ENCODE measurements around the gene ST8SIA6.
"Not testable (repeated sequence)": the region's sequence is repeated elsewhere in the genome, so short reads cannot be mapped to it uniquely, and the experiment has no call there.

Gene ST8SIA6

DNA sequence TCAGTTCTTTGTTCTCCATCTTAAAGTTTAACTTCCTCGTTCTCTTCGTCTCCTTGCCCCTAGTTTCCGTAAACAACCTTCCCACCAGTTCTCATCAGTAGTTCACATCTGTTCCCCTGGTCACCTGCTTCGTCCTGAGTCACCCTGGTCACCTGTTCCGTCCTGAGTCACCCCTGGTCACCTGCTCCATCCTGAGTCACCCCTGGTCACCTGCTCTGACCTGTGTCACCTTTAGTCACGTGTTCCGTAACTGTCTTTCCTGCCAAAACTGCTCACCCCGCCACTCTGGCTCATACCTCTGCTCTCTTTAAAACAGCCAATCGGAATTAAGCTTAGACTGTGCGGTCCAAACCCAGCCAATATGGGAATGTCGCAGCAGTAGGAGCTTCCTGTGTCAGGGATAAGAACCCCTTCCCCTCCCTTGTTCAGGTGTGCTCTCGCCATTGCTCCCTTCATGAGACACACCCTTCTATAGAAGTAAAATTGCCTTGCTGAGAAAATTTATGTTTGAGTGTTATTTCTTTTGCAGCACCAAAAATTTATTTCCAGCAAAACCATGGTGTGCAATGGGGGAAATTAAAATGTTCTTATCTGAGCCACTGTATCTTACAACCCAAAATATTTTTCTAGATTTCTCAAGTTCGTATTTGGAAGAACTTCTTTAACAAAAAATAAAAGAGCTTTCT is 114.1 kb downstream of the ST8SIA6 start:
- no peak for DNase-seq

DNA sequence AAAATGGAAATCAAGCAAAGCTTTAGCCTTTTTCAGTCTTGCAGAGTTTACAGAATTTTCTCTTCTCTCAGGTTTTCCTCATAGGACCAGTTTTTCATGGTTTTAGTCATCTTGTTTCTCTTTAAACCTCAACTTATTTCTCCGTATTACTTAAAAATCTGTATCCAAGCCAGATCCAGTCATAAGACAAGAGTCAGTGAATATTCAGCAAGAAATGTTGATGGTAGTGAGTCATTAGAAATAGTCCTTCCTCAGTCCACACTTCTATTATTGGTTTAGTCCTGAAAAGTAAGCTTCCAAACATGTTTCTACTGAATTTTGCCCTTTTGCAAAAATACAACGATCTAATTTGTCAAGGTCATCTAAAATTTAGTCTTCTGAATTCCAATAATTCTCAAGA is 119.3 kb downstream of the ST8SIA6 start:
- no peak for DNase-seq

DNA sequence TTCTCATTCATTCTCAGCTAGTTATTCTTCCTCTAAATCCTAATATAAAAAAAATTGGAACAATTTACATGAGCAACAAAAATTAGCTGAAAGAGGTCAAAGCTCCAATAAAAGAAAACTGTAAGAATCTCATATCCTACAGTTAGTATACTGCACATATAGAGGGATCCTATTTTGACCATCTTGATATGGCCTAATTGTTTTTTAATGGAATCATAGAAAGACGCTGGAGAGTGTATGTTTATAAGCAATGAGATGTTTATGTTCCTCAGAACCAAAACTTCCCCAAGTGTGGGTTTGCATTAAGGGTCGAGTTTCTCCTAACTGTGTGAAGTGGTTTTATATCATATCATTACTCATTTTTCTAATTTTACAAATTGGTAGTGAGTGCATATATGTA is 123.9 kb downstream of the ST8SIA6 start:
- DNase-seq, result no peak

DNA sequence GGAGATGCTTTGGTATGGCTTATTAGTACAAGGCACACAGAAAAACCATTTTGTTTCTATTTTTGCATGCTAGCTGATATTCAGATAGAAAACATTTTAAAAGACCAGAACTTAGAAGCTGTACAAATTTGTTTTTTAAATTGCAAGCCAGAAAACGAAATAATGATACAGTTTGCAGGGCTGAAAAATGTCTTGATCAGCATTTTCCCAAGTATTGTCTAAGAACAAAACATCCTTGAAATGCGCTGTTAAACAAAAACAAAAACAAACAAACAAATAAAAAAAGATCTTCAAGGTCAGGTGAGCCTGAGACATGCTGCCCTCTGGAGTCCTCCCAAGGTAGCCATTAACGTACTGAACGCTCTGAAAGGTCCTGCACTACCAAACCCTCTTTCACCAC is 128.0 kb downstream of the ST8SIA6 start:
- no peak for DNase-seq

DNA sequence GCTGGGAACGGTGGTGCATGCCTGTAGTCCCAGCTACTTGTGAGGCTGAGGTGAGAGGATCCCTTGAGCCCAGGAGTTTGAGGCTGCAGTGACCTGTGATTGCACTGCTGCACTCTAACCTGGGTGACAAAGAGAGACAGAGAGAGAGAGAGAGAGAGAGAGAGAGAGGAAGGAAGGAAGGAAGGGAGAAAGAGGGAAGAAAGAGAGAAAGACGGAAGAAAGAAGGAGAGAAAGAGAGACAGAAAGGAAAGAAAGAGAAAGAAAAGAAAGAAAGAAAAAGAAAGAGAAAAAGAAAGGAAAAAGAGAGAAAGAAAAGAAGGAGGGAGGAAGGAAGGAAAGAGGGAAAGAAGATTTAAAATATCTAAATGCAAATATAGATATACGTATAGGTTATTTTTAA is 132.4 kb downstream of the ST8SIA6 start:
- DNase-seq, result not testable (repeated sequence)

DNA sequence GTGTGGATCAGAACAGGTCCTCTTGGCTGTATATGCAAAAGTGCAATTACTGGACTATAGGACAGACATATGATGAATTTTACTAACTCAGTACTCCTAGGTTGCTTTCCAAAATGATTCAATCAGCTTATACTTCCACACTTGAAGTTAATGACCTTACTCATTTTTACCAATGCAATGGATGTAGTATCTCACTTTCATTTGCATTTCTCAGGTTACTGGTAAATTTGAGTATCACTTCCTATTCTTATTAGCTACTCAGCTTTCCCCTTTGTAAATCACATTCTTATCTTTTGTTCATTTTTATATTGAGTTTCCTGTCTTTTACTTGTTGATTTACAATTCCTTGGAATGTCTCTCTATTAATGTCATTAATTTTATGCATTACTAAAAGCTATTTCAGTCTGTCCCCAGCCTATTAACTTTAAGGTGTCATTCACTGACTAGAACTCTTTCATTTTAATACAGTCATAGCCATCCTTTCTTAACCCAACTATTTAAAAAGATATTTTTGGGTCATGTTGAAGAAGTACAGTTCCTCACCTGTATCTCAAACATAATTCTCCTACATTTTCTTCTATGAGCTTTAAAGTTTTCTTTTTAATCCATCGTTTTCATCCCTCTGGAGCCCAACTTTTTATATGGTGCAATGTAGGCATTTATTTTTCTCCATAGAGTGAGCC is 137.8 kb downstream of the ST8SIA6 start:
- no peak for DNase-seq

DNA sequence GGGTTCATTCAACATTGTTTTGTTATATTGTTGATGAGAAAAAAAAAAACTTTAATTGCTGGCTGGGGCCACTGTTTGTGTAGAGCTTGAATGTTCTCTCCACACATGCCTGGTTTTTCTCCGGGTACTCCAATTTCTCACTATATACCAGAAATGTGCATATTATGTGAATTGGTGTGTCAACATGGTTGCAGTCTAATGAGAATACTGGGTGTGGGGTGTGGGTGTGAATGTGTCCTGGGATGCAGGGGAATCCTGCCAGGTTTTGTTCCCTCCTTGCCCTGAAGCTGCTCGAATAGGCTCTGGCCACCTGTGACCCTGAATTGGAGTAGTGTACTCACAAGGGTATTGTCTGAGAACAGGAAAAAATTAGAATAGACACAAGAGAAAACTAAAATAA is 145.0 kb downstream of the ST8SIA6 start:
- DNase-seq, result no peak

DNA sequence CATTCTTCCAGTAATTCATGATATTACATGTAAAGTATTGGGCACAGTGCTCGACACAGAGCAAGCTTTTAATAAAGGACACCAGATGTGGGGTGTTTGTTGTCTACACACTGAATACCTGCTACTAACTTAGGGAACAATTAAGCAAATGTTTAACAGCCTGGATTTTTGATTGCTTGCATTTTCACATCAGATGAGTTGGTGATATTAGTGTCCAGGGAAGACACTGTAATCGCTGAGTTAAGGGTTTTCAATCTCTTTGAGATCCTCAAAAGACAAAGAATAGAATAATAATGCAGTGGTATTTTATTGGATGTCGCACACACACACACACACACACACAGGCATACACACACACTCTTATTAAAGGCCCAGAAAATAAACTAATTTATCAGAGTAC is 147.3 kb downstream of the ST8SIA6 start:
- no peak for DNase-seq

DNA sequence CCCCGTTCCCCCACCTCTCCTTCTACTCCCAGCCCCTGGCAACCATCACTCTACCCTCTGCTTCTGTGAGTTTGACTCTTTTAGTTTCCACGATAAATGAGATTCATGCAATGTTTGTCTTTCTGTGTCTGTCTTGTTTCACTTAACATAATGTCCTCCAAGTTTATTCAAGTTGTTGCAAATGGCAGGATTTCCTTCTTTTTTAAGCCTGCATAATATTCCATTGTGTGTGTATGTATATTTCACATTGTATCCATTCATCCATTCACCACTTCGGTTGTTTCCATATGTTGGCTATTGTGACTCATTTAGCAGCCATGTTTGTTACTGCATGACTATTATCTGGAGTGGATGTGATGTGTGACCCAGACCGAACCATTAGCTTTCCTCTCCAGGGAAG is 162.0 kb downstream of the ST8SIA6 start:
- no peak for DNase-seq

DNA sequence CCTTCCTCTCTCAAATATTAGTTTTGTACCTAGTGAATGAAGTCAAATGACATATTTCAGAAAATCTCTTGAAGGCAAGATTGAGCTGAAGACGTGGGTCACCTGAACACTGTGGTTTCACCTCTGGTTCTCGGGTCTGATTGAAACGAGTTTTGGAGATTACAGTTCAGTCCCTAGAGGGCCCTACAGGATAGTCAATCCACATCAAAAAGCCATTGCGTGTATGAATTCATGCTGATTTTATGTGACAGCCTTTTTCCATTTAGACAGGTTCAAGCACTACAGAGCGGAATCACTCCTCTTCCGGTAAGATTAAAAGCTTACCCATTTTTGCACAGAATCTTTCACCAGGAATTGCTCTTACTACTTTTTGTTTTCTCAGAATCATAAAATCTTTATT is 164.2 kb downstream of the ST8SIA6 start:
- DNase-seq, result no peak

DNA sequence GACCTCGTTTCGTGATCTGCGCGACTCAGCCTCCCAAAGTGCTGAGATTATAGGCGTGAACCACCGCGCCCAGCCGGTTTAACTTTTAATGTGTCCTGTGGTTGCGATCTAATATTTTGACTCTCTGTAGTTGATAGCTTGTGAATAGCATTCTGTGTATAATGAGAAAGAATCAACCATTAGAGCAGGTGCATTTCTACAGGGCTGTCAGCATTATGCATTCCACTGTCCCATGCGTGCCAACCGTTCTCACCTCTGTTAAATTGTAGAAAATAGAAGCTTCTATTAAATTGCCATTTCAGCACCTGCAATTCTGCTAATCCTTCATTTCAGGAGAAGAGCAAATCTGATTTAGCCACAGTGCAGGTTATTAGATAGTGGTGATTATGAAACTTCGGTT is 164.6 kb downstream of the ST8SIA6 start:
- no peak for DNase-seq

DNA sequence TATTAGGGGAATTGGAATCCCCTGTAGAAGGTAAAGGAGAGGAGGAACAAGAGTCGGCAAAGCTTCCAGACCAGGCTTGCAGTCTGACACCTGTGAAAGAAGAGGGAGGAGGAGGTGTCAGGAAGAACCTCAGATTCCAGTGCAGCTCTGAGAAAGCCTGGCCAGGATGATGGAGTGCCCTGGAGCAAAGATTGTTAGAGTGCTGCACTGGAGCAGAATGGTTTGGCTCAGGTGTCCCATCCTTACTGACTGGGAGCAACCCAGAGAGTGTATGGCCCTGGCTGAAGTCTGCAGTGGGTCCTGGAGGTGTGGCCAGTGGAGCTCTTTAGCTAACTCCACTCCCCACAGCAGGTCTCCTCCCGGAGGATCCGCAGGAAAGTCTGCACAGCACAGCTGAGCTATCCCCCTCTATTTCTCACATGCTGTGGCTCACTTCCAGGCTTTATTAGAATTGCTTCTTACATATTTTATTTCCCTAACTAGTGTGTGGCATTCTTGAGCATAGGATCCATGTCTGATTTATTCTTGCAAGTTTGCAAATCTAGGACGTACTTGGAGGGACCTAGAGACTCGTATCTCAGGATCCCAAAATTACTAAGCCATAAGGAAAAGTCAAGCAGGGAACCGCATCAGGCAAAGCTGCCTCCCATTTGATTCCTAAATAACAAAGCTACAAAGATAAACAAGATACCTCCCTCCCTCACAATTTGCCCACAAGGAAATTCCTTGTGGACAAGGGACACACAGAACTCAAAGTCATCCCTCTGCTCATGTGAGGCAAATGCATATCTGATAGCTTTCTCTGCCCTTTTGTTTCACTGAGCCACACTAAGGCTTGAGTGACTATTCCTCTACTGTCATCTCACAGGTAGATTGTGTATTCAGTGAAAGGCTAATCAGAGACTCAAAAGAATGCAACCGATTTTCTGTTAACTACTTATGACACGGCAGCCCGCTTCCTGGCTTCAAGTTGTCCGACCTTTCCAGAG is 167.5 kb downstream of the ST8SIA6 start:
- DNase-seq, result no peak

DNA sequence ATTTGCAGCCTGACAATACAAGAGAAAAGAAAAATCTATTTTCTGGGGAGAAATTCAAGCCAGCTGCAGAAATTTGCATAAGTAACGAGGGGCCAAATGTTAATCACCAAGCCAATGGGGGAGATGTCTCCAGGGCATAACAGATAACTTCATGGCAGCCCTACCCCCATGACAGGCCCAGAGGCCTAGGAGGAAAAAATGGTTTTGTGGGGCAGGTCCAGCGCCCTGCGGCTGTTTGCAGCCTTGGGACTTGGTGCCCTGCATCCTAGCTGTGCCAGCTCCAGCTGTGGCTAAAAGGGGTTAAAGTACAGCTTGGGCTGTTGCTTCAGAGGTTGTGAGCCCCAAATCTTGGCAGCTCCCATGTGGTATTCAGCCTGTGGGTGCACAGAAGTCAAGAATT is 172.1 kb downstream of the ST8SIA6 start:
- no peak for DNase-seq

DNA sequence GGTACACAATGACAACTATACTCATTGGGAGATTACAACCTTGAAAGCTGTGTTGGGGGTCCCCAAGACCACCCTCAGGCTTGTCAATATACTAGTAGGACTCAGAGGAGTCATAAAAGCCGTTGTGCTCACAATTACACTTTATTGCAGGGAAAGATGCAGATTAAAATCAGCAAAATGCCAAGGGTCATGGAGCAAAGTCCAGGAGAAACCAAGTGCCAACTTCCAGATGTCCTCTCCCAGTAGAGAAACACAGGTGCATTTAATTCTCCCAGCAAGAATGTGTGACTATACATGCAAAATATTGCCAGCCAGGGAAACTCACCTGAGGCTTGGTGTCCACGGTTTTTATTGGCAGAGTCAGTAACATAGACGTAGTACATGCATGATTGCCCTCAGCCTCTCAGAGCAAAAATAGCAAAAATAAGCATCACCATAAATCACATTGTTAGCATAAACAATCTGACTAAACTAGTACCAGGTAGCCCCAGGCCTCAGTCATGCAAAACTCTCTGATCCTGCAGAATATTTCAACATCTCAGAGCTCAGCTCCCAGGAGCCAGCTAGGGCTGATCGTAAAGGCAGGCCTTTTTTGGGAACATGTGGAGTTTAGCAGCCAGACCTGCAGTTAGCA is 175.7 kb downstream of the ST8SIA6 start:
- no peak for DNase-seq

DNA sequence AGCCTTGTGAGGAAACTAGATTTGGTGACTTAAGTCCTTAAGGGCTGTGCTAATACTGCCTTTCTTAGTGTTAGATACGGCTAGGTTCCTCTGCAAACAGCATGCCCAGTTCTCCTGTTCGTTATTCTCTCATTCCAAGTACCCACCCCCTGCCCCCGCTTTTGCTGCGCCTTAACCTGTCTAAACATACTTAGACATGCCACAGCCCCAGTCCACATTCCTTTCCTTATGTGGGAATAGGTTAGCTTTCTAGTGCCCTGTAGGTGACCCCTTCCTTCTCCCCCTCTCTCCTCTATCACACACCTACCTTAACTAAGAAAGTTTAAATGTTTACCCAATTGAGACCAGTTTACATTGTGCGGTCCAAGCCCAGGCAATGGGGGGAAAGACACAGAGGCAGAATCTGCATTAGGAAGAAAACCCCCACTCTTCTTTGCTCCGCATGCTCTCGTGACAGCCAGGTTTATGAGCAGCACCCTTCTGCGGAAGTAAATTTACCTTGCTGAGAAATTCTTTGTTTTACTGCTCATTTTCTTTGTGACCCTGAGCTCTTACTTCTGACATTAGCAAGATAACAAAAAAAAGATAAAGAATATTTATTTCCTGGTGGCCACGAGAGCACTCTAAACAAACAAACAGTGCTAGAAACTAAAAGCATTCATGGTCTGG is 177.5 kb downstream of the ST8SIA6 start:
- no peak for DNase-seq

DNA sequence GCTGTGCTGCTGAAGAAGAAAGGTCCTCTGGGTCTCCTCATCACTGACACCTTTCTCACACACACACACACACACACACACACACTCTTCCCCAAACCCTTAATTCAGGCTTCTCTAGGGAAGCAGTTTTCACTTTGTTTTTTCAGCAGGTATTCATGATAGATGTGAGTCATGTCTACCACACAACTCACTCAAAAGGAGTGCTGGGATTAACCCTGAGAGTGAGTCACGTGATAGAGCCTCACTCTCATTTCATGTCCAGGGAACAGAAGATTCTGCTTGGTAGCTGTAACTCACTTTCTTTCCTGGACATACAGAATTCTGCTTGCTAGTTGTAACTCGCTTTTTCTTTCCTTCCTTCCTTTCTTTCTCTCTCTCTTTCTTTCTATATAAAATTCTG is 181.0 kb downstream of the ST8SIA6 start:
- DNase-seq, result no peak

DNA sequence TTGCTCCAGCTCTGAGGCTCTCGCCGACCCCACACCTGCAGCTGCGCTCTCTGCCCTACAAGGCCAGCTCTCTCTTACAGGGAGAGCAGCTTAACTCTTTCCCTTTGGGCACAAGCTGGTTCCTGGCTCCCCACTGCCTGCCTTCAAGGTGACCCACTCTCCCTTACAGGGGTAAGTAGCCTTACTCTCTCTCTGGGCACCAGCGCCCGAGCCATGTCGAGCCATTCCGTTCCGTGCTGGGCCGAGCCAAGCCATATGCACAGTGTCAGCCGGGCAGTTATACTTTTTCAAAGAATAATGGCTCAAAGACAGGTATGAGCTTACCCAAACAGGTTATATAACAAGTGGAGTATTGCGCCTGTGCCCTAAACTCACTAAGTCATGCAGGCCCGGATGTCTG is 181.7 kb downstream of the ST8SIA6 start:
- DNase-seq, result no peak
